HG03175 (cell line): ENCODE data around the gene ERG.

Source experiments
- ATAC-seq: cut with Tn5 transposase; IDR thresholded peaks from one replicate; pipeline ENCODE4 v1.9.1; 2021; ENCODE audit warnings: mild to moderate bottlenecking, moderate library complexity; ENCODE audit not compliant: unreplicated experiment

The ERG gene

DNA sequence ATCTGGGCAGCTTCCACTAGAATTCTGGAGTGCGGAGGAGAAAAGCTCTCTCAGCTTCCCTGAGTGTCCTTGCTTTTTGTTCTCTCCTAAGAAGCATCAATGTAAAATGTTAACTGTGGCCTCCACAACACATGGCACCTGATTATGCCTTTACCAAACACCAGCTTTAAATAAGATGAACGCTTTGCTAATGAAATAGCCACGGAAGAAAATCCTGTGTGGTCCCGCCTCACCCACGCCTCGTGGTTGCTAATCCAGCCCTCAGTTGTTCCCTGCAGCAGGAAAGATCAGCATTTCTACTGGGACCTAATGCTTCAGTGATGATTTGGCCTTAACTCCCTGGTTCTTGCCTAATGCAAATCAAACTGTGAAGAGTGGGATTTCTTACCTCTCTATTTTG lies 1.8 kb upstream of the ERG start:
- no peak for ATAC-seq

DNA sequence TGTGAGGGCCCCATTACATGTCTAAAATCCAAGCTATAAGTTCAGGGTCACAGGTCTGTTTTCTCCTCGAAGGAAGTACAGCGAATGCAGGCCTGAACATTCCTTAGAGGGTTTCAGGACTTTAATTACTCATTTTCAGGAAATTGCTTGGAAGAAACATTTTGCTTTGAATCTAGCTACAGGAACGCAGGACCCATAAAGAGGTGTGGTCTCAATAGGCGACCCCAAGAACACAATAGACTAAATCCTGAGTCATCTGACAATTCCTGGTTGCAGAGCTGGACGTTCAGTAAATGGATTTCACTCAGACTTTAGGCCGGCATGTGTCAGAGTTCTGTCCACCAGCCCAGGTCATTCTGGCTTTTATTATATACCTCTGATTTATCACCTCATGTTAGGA lies 1.0 kb upstream of the ERG start:
- ATAC-seq: no peak

DNA sequence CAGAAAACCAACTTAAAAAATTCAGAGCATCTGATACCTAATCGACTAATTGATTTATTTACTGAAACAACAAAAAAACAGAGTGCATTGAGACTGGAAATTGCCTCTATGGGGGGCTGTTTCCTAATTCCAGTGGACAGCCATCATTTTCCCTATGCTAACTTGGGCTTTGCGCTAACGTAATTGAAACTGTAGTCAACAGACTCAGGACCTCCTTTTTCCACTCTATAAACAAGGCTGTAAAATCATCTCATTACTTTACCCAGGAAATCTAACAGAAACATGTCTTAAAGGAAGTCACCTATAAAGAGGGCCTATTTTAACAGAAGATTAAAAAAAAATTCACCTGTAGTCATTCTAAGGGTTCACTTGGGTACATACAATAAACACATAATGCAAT lies 2.1 kb downstream of the ERG start:
- ATAC-seq: no peak

DNA sequence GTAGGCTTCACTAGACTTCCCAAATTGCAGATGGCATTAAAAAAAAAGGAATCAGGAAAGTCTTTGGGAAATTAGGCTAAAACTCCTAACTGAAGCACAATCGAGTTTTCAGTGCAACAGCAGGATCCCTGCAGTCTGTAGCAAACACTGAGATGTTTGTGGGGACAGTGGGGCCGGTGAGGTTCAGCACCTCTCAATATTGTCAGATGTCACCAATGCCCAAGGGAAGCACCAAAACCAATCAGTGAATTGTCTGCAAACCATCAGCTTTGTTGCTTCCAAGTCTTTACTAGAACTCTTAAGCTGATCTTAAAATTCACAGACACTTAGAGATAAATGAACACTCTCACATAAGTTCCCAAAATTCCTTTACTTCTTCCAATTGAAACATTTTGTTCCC lies 2.6 kb downstream of the ERG start:
- ATAC-seq: no peak

DNA sequence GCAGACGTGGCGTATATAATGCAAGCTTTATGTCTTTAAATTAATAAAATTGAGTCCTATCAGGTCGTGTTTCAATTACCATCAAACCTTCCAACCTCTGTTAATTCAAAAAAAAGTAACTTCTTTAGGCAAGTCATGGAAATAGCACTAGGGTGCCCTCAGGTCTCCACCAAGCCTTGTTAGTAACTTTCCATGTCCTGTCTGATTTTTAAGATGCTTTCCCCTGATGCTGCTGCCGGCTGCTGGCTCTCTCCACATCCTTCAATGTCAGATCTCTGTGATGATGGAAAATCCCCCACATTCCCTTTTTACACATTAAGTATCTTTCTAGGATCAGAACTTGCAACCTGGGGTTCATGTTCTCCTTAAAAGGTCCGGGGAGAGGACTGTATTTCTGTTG lies 3.0 kb downstream of the ERG start:
- no peak for ATAC-seq

DNA sequence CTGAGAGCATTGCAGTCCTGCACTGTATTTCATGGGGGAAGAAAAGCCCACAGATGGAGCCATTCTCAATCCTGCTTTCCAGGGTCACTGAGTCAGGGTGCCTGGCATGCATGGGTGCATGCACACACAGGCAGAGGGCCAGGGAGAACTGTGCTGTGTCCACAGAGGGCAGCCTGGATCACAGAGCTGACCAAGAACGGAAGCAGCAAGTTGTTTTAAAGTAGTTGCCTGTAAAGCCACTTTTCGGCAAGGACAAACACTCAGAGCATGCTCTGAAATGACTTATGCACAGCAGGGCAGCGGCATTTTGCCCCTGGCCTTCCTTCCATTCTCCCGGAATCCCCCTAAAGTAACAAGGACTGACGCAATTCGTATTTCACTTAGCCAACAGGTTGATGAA lies 3.6 kb downstream of the ERG start:
- ATAC-seq: no peak

DNA sequence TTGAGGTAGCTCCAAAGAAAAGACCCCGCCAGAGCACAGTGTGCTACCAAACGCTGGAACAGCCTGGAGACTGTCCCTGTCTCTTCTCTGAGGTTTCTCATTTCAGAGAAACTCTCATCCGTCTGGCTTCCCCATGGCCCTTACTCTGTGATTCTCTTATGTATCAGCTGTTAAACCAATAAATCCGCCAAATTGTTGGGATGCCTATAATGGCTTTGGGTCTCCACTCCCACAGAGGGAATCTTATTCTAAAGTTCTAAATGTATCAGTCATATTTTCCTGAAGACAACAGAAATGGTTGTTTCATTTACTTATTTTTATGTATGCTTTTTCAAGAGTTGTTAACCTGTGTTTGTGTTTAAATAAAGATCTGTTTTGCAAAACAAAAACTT lies 4.0 kb downstream of the ERG start:
- ATAC-seq: no peak

DNA sequence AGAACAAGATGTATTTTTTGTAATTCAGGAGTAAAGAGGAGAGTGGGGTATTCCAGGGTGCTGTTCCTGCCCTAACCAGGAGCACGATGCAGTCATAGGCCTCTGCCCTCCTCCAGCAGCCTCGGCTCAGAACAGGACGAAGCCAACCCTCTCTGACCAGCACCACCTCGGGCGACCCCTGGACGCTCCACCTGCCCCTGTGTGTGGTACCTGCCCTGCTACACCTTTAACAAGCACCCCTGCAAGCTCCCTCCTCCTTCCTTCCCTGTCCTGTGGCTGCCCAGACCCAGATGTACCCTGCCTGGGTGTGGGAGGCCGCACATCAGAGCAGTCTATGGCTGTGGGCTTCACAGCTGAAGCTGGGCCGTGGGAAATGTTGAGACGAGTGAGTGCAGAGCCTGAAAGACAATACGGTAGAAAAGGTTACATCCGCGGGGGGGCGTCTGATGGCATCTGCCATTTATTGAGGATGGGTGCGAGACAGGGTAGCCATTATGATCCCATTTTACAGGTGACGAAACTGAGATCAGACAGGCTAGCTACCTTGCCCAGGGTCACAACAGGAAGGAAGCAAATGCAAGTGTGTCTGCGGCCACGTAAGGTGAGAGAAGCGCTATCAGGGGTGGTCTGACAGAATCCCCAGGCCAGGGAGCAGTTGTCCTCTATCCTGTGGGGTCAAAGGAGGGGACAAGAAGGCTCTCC lies 4.6 kb downstream of the ERG start:
- ATAC-seq: no peak

DNA sequence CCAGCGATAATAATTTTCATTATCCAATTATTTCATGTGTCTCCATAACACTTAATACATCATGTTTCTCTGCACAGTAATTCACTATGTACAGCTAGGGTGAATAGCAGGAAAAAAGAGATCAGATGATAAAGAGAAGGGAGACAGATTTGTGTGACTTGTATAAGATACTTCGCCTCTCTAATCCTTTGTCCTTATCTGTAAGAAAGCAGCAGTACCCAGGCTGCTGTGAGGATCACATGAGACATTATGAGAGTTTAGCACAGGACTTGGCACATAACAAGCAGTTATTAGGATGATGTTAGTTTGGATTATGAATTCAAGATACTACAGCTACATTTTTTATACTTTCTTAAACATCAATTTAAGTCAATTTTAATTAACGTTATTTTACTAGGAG lies 6.3 kb downstream of the ERG start:
- ATAC-seq: no peak

DNA sequence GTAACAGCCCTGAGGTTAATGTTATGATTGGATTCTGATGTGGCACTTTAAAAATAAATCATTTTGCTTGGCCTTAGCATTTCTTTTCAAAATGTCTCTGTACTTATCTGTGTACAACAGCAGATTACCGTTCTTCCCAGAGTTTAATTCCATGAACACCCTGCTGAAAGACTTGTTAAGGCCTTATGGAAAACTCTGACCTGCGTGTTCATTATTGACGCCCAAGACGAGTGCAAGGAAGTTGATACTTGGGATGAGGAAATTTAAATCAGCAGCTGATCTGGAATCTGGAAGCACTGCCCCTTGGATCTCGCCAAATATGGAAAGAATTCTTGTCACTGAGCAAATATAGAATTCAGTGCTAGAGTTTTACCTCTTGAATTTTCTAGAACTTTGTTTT lies 6.7 kb downstream of the ERG start:
- no peak for ATAC-seq

DNA sequence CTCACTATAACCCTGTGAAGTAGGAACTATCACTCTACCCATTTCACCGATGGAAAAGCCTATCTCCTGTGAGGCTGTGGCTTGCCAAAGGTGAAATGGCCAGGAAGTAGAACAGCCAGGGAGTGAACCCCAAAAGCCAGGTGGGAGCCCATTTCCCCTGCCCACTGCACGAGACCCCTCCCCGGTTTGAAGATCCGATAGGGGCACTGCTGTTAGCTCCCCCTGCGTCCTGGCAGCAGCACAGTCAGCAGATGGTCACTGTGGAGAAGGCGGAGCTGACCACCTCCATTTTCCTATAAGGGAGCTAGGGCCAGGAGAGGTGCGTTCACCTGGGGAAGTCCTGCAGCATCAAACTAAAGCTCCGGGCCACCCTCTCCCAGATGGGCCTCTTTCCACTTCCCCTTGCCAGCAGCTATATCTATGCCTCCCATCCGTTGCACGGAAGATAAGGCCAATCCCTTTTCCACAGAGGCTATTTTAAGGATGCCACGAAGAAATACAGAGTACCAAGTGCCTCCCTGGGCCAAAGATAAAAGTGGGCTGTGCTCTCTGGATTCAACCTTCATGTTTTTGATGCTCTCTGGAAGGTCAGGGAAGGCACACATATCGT lies 7.8 kb downstream of the ERG start:
- no peak for ATAC-seq

DNA sequence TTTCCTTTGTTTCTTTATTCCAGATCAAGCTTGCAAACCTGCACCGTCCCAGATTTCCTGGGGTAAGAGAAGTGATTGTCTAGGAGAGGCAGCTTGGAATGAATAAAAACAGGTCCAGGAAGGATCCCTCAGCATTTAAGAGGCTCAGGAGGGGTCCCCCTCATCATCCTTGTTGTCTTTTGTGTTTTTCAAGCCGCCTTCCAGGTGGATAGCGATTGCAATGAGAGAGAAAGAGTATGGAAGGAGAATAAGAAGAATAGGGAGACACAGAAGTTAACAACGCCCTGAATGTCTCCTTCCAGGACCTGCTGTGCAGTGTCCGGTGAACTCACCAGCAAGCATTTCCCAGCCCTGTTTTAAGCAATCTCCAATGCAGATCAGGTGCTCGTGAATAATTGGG lies 8.5 kb downstream of the ERG start:
- ATAC-seq: no peak

DNA sequence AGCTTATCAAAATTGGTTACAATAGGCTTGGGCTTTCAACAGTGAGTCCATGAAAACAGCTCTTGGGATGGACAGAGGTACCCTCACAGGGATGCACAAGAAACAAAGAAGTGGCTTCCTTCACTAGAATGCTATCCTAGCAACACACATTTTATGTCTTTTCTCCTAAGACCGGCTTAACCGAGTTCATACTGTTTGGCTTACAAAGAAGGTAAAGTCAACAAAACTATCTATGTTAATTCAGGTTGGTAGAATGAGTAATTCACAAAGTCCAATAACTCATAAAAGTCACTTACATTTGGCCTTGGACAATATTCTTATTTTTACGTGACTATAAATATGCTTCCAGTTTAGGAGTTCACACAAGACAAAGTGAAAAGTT lies 9.0 kb downstream of the ERG start:
- no peak for ATAC-seq

DNA sequence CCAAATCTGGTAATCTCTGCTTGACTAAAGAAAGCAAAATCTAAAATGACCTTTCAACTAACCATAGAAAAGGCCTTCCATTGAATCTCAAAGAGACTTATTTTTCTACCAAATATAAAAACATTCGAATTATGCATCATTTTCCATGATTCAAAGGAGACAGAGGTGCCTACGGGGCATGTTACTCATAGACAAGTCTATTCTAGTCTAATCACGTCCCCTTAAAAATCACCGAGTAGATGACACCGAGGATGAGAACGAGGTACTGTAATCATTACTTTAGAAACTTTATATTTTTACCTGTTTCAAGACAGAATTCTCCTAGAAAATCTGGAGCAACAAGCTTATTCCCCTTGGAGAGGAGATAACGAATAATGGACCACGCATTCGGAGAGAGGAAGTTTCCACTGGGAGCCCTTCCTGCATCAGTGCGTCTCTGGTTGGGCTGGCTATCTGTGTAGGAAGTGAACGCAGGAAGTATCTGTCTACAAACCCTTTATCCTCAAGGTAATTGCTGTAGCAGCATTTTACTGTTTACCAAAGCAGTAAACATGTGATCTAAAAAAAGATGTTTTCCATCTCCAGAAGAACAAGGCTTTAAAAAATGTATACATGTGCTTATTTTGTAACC lies 9.5 kb downstream of the ERG start:
- ATAC-seq: no peak

DNA sequence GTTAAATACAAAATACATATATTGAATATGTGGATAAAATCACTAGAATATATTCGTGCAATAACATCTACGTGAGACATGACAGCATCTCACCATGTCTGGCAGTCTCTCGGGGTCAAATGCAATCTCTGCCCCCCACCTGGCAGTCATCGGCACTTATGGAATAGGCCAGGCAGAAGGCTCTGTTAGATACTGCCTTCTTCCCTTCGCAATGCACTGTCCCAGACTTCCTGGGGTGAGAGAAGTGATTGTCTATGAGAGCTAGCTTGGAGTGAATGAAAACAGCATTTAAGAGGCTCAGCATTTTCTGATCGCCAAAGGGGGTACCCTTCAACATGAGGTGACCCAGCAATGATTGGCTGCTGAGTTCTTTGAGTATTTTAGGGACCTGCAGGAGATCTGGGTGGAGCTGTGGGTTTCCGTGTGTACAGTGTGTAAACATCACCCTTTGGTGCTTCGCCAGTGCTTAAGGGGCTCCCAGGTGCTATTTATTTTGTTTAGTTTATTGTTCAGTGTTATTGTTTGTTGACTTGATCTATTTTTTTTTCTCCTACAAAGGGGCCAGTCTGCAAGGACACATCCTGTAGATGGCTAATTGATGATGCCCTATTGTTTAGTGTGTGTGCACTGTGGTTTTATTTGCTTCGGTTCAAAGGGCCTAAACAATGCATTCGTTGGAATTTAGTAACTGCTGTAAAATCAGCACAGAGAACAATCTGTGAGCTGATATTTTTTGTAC lies 10.2 kb downstream of the ERG start:
- ATAC-seq: no peak

DNA sequence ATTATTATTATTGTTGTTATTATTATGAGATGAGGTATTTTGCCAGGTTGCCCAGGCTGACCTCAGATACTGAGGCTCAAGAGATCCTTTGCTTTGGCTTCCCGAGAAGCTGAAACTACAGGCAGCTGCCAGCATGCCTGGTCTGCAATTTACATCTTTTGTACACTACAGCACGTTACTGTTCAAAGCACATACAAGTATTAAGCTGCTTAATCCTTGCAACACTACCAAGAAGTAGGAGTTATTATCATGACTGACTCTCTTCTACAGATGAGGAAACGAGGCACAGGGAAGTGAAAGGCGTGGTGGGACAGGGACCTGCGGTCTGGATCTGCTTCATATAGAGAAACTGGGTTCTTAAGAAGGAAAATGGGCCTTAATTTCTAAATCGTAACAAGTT lies 11.6 kb downstream of the ERG start:
- no peak for ATAC-seq

DNA sequence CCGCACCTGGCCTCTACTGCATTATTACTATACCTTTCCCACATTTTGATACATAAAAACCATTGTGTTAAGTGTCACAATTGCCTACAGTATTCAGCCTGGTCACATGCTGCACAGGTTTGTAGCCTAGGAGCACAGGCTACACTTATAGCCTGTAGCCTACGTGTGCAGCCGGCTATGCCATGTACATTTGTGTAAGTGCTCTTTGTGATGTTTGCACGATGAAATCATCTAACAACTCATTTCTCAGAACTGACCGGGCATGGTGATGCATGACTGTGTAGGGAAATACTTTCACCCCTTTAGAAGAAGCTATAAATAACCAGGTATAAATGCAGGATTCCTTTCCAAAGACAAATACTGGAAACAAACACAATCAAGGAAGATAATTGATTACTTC lies 12.1 kb downstream of the ERG start:
- ATAC-seq: no peak

DNA sequence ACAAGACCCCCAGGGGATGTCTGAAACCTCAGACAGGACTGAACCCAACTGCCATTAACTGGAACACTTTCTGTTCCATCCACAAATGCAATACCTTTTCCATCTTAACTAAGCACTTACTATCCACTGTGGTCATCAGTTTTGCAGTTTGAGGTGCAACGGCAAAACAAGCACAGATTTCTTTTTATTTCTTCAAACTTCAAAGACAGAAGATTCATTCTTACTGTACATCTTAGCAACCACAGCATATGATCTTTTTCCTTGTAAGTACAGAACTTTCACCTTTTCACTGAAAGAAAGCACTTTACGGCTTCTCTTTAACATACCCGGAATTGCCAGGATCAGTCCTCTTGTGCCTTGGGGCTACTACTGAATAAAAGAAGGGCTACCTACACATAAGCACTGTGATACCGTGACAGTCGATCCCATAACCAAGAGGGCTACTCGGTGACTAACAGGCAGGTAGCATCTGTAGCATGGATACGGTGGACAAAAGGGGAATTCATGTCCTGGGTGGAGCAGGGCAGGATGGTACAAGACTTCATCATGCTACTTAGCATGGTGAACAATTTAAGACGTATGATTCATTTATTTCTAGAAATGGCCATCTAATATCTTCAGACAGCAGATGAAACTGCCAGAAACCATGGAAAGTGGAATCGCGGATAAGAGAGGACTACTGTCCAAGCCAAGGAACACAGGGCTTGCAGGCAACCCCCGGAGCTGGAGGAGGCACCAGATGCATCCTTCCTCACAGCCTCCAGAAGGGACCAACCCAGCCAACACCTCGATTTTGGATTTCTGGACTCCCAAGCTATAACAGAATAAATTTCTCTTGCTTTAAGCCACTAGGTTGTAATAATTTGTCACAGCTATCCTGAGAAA lies 18.4 kb downstream of the ERG start:
- no peak for ATAC-seq

DNA sequence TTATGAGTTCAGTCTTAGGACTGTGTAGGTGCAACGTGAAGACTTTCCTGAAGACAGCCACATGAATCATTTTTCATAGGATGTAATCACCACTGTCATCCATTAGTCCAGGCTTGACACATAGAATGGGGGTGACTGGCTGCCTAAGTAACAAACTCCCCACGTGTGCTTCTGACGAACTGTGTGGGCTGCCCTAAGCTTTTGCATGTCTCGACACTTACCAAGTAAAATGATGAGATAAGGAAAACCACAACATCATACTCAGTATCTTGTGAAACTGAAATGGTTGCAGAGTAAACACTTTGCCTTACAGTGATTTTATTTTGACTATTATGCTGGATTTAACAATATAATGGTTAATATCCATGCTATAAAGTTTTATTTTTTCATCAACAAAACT lies 19.5 kb downstream of the ERG start:
- ATAC-seq: no peak

DNA sequence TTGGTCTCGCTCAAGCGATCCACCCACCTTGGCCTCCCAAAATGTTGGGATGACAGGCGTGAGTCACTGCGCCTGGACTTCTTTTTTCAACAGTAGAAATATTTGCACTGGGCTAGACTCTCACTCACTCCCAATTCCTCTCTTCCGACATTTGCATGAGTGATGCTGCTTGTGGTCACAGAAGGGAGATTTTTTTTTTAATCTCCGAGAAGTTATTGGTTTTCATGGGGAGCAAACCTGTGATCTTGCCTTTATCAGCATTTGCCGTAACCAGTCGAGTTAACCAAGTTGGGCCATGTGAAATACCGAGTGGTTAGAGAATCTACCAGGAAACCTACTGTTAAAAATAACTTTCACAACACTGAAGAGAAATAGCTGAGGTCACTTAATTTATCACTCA lies 21.1 kb downstream of the ERG start:
- no peak for ATAC-seq

DNA sequence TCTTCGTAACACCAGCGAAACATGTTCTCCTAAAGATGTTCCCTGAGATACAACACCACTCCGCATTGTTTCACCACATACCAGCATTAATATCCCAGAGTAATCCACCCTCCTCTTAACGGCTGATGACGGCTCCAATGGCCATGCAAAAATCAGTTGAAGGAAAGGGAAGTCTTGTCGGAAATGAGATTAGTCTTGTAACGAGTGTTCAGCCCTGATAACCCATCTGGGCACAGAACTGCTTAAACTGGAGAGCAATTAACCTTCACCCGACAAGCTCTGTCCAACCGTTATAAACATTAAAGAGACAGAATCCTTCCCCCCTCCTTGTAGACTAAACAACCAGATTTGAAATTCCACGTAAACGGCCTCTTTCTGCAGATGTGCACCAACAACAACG lies 21.9 kb downstream of the ERG start:
- no peak for ATAC-seq
